ENCODE results near the gene CLCNKA.

GRCh38 chr1:16061266-16061665 lies 39.4 kb downstream of the CLCNKA start:
- TF ChIP-seq CTCF (IDR thresholded peaks at IDR 0.05) (no peak), POLR2A (IDR thresholded peaks at IDR 0.05) (no peak)

Measured in adrenal gland (tissue), 5 donors.